HEK293 (cell line): ENCODE results near the gene DYRK4.

Experiments used
- ATF2 ChIP-seq: fragments of 450-650 bp; formaldehyde crosslinking; IDR thresholded peaks from 2 replicates; pipeline ENCODE4 v1.5.1; 2016; ENCODE audit warnings: missing biosample characterization, missing genetic modification characterization, low read depth
- BCL11A ChIP-seq: fragments of 450-650 bp; formaldehyde crosslinking; IDR thresholded peaks from 2 replicates; pipeline ENCODE4 v1.5.1; 2016; ENCODE audit warnings: low read depth, missing biosample characterization, missing genetic modification characterization
- CTCF ChIP-seq: fragments of 450-650 bp; formaldehyde crosslinking; IDR thresholded peaks from 2 replicates; pipeline ENCODE4 v1.5.1; 2016; ENCODE audit warnings: missing biosample characterization, missing genetic modification characterization
- HIC1 ChIP-seq: fragments of 450-650 bp; formaldehyde crosslinking; IDR thresholded peaks from 2 replicates; pipeline ENCODE4 v1.5.1; 2016; ENCODE audit warnings: missing biosample characterization, missing genetic modification characterization
- KLF17 ChIP-seq: fragments of 450-650 bp; formaldehyde crosslinking; IDR thresholded peaks from 2 replicates; pipeline ENCODE4 v1.5.1; 2016; ENCODE audit warnings: missing biosample characterization, missing genetic modification characterization
- REST ChIP-seq: fragments of 450-650 bp; formaldehyde crosslinking; IDR thresholded peaks from 2 replicates; pipeline ENCODE4 v1.5.1; 2016; ENCODE audit warnings: missing biosample characterization, missing genetic modification characterization
- YY1 ChIP-seq: fragments of 450-650 bp; formaldehyde crosslinking; IDR thresholded peaks from 2 replicates; pipeline ENCODE4 v1.5.1; 2018; ENCODE audit warnings: missing biosample characterization, missing genetic modification characterization
- ZBTB1 ChIP-seq: fragments of 450-650 bp; formaldehyde crosslinking; IDR thresholded peaks from 2 replicates; pipeline ENCODE4 v1.5.1; 2016; ENCODE audit warnings: missing biosample characterization, missing genetic modification characterization
- ZNF239 ChIP-seq: fragments of 450-650 bp; formaldehyde crosslinking; IDR thresholded peaks from 2 replicates; pipeline ENCODE4 v1.5.1; 2016; ENCODE audit warnings: missing biosample characterization, missing genetic modification characterization
- ZNF24 ChIP-seq: fragments of 450-650 bp; formaldehyde crosslinking; IDR thresholded peaks from 2 replicates; pipeline ENCODE4 v1.5.1; 2016; ENCODE audit warnings: missing biosample characterization, missing genetic modification characterization
- ZNF274 ChIP-seq, 2 experiments: fragments of 200-500 bp in 1 of 2; fragments of 450-650 bp in 1 of 2; sonication (Bioruptor generic) in 1 of 2; formaldehyde crosslinking in 1 of 2; IDR thresholded peaks; 2 replicates each; pipeline versions ENCODE4 v1.5.1 to v1.6.1; 2014 to 2016; ENCODE audit warnings: borderline replicate concordance in 1 of 2, inconsistent platforms in 1 of 2, low read length in 1 of 2, missing biosample characterization in 1 of 2, missing genetic modification characterization in 1 of 2
- ZSCAN5A ChIP-seq: fragments of 450-650 bp; formaldehyde crosslinking; IDR thresholded peaks from 2 replicates; pipeline ENCODE4 v1.5.1; 2016; ENCODE audit warnings: missing biosample characterization, missing genetic modification characterization

- TF ChIP-seq ZNF239 (tag by site-specific recombination) (no peak), CTCF (tag by site-specific recombination) (no peak), BCL11A (tag by site-specific recombination) (no peak), ATF2 (no peak), ZSCAN5A (no peak), ZNF24 (no peak), REST (no peak), YY1 (tag by site-specific recombination) (no peak), ZBTB1 (tag by site-specific recombination) (no peak), ZNF274 (IDR thresholded peaks at IDR 0.05; ENCODE audit: low read length) (no peak), ZNF274 (tag by site-specific recombination; IDR thresholded peaks at IDR 0.05; ENCODE audit: borderline replicate concordance) (no peak), KLF17 (tag by site-specific recombination) (no peak), HIC1 (tag by site-specific recombination) (no peak)
These were observed 45.0 kb downstream of the DYRK4 start for GRCh38 chr12:4607056-4607455.
